ENCODE measurements around the gene AADACL3.
"Not testable (repeated sequence)": the region's sequence is repeated elsewhere in the genome, so short reads cannot be mapped to it uniquely, and the experiment has no call there.

AADACL3 gene

GRCh38 chr1:12714710-12715475 is 1.0 kb upstream of the AADACL3 start:
- DNase-seq (ENCODE audit: low read depth): no peak

GRCh38 chr1:12717301-12717838 is 1.5 kb downstream of the AADACL3 start:
- DNase-seq (ENCODE audit: low read depth): no peak

GRCh38 chr1:12722626-12723025 is 6.7 kb downstream of the AADACL3 start:
- DNase-seq (ENCODE audit: low read depth): no peak

- no peak for DNase-seq (ENCODE audit: low read depth)
These were observed 12.5 kb downstream of the AADACL3 start for GRCh38 chr1:12728391-12728790.

GRCh38 chr1:12730156-12730555 is 14.2 kb downstream of the AADACL3 start:
- no peak for DNase-seq (ENCODE audit: low read depth)

GRCh38 chr1:12731084-12731483 is 15.2 kb downstream of the AADACL3 start:
- DNase-seq (ENCODE audit: low read depth): not testable (repeated sequence)

- no peak for DNase-seq (ENCODE audit: low read depth)
These were observed 18.7 kb downstream of the AADACL3 start for GRCh38 chr1:12734651-12735050.

- no peak for DNase-seq (ENCODE audit: low read depth)
These were observed 23.0 kb downstream of the AADACL3 start for GRCh38 chr1:12738934-12739333.

GRCh38 chr1:12739613-12740012 is 23.7 kb downstream of the AADACL3 start:
- no peak for DNase-seq (ENCODE audit: low read depth)

- DNase-seq (ENCODE audit: low read depth): no peak
These were observed 26.0 kb downstream of the AADACL3 start for GRCh38 chr1:12741946-12742345.

- DNase-seq (ENCODE audit: low read depth): no peak
These were observed 29.4 kb downstream of the AADACL3 start for GRCh38 chr1:12745126-12745991.

GRCh38 chr1:12745992-12746323 is 30.0 kb downstream of the AADACL3 start, which contains the start of gene CFAP107:
CFAP107 (plus strand) TSS chr1:12746200; CDS start chr1:12746431, 231 bp downstream.
- DNase-seq (ENCODE audit: low read depth): no peak

- no peak for DNase-seq (ENCODE audit: low read depth)
These were observed 33.0 kb downstream of the AADACL3 start for GRCh38 chr1:12748778-12749355.

GRCh38 chr1:12754738-12755137 is 38.8 kb downstream of the AADACL3 start:
- DNase-seq (ENCODE audit: low read depth): no peak

GRCh38 chr1:12756273-12756672 is 40.4 kb downstream of the AADACL3 start:
- DNase-seq (ENCODE audit: low read depth): no peak

GRCh38 chr1:12756768-12757413 is 41.0 kb downstream of the AADACL3 start:
- no peak for DNase-seq (ENCODE audit: low read depth)

GRCh38 chr1:12757836-12758235 is 41.9 kb downstream of the AADACL3 start:
- no peak for DNase-seq (ENCODE audit: low read depth)

- no peak for DNase-seq (ENCODE audit: low read depth)
These were observed 44.4 kb downstream of the AADACL3 start for GRCh38 chr1:12760256-12760795.

- DNase-seq (ENCODE audit: low read depth): no peak
These were observed 45.9 kb downstream of the AADACL3 start for GRCh38 chr1:12761781-12762180.

GRCh38 chr1:12762766-12763165 is 46.9 kb downstream of the AADACL3 start:
- DNase-seq (ENCODE audit: low read depth): no peak

- no peak for DNase-seq (ENCODE audit: low read depth)
These were observed 47.6 kb downstream of the AADACL3 start for GRCh38 chr1:12763479-12763878.

GRCh38 chr1:12764016-12764415 is 48.1 kb downstream of the AADACL3 start:
- DNase-seq (ENCODE audit: low read depth): no peak

Data from CMK (cell line).